OCI-LY3 (cell line): Measurements from ENCODE around the gene CAMTA1.

ENCODE experiments used
- EZH2phosphoT487 ChIP-seq: fragments of 200-600 bp; shearing (Covaris generic); IDR thresholded peaks from 2 replicates; pipeline ENCODE4 v1.6.1; 2018; ENCODE audit warnings: antibody characterized with exemption, mixed run types, low read depth
- TF ChIP-seq, protein P1 (sequence below): fragments of 200-600, 300-600 bp; sonication (generic); IDR thresholded peaks from 2 replicates; pipeline ENCODE4 v1.5.1; 2014; ENCODE audit warnings: antibody characterized with exemption, low read length, low read depth

DNA sequence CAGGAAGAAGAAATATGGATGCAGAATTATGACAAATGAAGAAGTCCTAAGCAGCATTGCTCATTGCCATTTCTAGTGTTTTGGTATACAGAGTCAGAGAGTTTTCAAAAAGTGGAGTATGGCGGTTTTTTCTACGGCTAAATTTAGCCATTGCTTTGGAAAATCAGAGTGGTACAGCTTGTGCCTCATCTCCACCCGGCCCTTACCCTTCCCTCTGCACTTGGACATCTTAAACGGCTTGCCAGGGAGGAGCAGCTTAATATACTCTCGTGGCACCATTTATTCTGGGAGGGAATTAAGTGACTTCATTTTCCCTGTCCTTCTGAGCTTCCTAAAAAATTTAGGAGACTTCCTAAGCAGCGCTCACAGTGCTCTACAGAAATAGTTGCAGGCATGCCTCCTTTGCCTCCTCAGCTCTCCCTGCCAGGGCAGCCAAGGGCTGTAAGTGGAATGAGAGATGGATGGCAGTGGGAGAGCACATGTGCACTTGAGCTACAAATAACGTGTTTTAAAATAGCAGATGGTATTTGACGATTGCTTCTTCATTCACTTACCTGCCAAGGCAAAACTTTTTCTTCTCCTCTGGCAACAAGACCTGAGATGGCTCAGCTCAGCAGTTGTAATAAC, 934.3 kb downstream of the CAMTA1 start:
- TF ChIP-seq EZH2phosphoT487, result no peak
- TF ChIP-seq, protein P1, sequence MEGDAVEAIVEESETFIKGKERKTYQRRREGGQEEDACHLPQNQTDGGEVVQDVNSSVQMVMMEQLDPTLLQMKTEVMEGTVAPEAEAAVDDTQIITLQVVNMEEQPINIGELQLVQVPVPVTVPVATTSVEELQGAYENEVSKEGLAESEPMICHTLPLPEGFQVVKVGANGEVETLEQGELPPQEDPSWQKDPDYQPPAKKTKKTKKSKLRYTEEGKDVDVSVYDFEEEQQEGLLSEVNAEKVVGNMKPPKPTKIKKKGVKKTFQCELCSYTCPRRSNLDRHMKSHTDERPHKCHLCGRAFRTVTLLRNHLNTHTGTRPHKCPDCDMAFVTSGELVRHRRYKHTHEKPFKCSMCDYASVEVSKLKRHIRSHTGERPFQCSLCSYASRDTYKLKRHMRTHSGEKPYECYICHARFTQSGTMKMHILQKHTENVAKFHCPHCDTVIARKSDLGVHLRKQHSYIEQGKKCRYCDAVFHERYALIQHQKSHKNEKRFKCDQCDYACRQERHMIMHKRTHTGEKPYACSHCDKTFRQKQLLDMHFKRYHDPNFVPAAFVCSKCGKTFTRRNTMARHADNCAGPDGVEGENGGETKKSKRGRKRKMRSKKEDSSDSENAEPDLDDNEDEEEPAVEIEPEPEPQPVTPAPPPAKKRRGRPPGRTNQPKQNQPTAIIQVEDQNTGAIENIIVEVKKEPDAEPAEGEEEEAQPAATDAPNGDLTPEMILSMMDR, result no peak
